HG03095 (cell line): Measurements from ENCODE around the gene NOXO1.

Experiments
- ATAC-seq: cut with Tn5 transposase; IDR thresholded peaks from one replicate; pipeline ENCODE4 v1.9.1; 2021; ENCODE audit warnings: moderate library complexity; ENCODE audit not compliant: unreplicated experiment

The NOXO1 gene

GRCh38 chr16:1998360-1998835 lies 17.1 kb upstream of the NOXO1 start:
- ATAC-seq: no peak

DNA sequence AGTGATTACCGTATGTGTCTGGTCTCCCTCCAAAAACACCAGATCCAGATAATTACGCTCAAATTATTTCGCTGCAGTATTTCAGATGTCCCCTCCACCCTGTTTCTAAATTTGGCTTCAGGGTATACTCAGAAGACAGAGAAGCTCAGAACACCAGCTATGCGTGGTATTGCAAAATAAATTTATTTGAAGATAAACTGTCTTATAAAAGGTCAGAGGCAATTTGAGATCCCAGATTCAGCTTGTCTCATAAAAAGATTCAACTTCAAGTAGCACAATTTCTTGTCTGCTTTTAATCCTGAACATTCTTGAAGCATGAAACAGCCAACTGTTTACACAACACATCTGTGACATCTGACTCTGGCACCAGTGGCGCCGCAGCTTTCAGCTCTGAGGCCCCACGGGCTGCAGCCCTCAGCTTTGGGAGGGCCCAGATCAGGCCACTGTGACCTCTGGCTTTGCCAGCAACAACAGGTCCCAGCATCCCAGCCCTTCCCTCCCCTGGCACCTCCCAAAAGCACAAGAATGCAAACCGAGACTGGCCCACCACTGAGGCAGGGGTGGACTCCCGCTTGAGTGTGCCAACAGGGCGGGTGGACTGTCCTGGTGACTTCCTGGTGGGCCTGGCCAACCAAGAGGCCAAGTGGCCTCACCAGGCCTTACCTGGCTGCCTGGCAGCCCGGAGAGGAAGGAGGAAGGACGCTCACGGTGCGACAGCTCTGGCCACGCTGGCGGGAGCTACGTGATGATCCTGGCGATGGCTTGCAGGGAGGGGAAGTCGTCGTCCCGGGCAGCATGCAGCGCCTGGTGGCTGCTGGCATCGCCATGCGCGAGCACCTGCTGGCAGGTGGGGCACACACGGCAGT lies 16.5 kb upstream of the NOXO1 start:
- ATAC-seq: no peak

DNA sequence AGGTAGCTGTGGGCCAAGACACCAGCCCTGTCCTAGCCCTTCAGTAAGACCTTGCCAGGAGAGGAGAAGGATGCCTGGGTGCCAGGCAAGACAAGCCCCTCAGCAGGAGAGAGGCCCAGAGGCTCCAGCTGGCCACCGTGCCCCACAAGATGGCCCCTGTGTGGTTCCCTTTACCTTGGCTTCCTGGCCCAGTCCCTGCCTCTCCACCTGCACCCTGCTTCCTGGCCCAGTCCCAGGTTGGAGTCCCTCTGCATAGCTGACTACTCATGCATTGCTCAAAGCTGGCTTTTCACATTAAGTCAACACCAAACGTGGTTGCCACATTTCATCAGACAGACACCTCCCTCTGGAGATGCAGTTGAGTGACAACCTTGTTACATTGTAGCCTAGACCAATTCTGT lies 12.5 kb upstream of the NOXO1 start:
- ATAC-seq: no peak

GRCh38 chr16:1992704-1993317 lies 11.5 kb upstream of the NOXO1 start:
- ATAC-seq: no peak

DNA sequence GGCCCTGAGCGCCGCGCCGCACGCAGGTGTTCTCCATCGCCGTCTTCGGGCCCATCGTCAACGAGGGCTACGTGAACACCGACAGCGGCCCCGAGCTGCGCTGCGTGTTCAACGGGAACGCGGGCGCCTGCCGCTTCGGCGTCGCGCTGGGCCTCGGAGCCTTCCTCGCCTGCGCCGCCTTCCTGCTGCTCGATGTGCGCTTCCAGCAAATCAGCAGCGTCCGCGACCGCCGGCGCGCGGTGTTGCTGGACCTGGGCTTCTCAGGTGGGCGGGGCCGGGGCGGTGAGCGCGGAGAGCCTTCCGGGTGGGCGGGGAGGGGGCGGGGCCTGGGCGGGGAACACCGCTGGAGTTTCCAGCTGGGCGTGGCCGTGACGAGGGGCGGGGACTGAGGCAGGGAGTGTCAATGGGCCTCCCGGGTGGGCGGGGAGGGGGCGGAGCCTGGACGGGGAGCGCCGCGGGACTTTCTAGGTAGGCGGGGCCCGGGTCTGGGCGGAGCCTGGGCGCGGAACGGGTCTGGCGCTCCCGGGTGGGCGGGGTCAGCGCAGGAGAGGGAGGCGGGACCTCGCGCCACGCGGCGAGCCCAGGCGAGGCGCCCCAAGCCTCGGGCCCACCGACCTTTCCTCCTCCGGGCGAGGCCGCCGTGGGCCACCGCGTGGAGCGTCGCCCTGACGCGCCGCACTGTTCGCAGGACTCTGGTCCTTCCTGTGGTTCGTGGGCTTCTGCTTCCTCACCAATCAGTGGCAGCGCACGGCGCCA lies 10.9 kb upstream of the NOXO1 start:
- peak; percentile 40 for ATAC-seq

GRCh38 chr16:1991588-1991947 lies 10.3 kb upstream of the NOXO1 start:
- no peak for ATAC-seq

- no peak for ATAC-seq
Observed at GRCh38 chr16:1991135-1991551, 9.9 kb upstream of the NOXO1 start.

DNA sequence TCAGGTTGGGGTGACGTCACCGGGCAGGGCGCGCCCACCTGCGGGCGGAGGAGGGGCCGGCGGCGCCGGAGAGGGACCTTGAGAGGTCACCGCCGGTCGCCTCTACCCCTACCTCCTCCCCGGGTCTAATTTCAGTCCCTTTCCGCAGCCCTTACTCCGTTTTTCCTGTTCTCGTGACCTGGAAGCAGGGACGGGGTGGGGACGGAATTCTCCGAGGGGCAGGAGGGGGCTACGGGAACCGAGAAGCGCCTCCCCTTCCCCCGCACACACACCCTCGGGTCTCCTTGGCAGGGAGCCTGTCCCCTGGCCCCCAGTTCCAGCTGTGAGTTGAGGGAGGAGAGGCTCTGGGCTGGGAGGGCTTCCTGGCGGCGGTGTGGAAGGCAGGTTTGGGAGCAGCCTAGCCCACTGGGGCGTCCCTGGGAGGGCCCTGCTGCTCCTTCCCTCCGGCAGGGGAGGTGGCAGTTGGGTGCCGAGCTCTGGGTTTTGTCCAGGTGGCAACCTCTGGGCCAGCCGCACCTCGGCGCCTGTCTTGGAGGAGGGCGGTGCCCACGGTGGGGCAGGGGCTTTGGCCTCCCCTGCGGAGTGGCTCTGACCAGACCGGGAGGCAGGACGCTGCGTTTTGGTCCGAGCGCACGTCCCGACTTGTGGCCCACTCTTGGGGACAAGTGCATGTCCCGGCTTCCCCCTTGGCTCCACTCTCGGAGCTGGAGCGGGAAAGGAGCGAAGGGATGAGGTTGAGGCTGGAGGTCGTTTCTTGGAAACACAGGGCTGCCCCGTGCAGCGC lies 9.3 kb upstream of the NOXO1 start:
- no peak for ATAC-seq

- no peak for ATAC-seq
Observed at GRCh38 chr16:1990101-1990350, 8.8 kb upstream of the NOXO1 start.

- ATAC-seq: no peak
Observed at GRCh38 chr16:1989209-1990100, 8.2 kb upstream of the NOXO1 start, which contains the start of gene SYNGR3. SYNGR3 (plus strand) TSS chr16:1989970; CDS start chr16:1990103, 133 bp downstream.

- no peak for ATAC-seq
Observed at GRCh38 chr16:1987198-1987597, 5.9 kb upstream of the NOXO1 start.

- no peak for ATAC-seq
Observed at GRCh38 chr16:1985466-1986150, 4.3 kb upstream of the NOXO1 start.

DNA sequence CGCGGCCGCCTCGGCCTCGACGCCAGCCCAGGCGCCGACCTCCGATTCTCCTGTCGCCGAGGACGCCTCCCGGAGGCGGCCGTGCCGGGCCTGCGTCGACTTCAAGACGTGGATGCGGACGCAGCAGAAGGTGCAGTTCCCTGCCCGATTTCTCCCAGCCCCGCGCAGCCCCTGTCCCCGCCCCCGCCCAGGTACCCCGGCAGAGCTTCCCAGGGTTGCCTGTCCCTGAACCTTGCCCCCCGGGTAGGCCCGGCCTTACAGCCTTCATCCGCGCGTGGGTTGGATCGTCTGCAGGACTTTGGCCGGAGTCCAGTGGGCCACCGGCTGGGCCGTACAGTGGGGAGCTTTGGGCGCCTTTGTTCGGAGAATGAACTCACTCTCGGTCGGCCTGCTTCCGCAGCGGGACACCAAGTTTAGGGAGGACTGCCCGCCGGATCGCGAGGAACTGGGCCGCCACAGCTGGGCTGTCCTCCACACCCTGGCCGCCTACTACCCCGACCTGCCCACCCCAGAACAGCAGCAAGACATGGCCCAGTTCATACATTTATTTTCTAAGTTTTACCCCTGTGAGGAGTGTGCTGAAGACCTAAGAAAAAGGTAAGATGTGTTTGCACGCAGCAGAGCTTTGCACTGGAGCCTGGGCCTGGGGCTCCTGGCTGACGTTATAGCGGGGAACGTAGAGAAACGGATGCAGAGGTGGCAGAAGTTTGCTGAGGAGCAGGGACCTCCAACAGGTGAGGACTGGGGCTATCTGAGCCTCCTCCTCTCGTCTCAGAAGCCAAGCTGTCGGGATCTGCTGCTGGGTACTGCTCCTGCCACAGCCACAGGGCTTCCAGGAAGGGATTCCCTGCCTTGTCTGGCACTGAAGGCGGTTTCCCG lies 3.3 kb upstream of the NOXO1 start:
- ATAC-seq: no peak

- peak; percentile 61 for ATAC-seq
Observed at GRCh38 chr16:1983544-1984346, 2.5 kb upstream of the NOXO1 start, which contains the start of gene GFER. GFER (plus strand) TSS chr16:1984193; CDS start chr16:1984219, 26 bp downstream.

GRCh38 chr16:1982991-1983543 lies 1.8 kb upstream of the NOXO1 start:
- ATAC-seq: no peak

DNA sequence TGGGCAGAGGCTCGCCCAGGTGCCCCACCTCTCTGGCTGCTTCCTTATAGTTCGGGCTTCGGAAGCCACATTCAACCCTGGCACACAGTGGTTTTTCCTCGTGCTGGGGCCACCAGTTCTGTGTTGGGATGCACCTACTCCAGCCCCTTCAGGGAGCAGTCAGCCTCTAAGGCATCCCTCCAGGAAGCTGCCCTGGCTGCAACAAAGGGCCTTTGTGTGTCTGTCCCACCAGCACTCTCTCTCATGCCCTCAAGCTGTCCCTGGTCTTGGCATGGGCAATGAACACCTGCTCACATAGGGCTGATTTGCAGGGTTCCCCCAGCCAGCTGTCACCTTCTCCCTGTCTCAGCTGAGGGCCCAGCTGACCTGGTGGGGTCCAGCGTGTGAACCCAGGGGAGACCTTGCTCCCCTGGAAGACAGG lies 754 bp upstream of the NOXO1 start:
- ATAC-seq: no peak

- no peak for ATAC-seq
Observed at GRCh38 chr16:1980770-1981087, 540 bp downstream of the NOXO1 start.
